ENCODE results near the gene PPIL6.

Gene PPIL6

DNA sequence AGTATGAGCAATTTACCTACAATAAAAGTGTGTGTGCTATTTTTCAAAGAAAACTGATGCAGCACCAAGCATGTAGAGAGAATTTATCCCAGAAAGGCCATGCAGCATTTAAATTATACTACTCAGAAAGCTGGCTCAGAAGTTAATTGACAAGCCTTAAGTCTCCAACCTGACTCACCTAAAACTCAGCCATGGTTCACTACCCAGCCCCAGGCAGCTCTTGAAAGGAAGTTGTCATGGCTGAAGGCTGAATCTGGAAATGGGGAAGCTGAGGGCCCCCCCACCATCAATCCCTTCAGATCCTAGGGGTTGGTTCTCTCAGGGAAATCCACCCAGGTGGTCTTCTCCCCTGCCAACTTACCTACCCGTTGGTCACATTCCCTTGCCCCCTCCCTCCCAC lies 19.7 kb downstream of the PPIL6 start:
- no peak for ATAC-seq
- TF ChIP-seq PPARA (CRISPR knock-in tag; IDR thresholded peaks at IDR 0.05; ENCODE audit: borderline replicate concordance) (no peak), ZNF8 (CRISPR knock-in tag; IDR thresholded peaks at IDR 0.05) (no peak), ZFP30 (CRISPR knock-in tag; IDR thresholded peaks at IDR 0.05) (no peak), TCF4 (CRISPR knock-in tag; IDR thresholded peaks at IDR 0.05; ENCODE audit: borderline replicate concordance) (no peak), ISL1 (CRISPR knock-in tag; IDR thresholded peaks at IDR 0.05) (no peak), CSDC2 (CRISPR knock-in tag; IDR thresholded peaks at IDR 0.05) (no peak), TOX (CRISPR knock-in tag; IDR thresholded peaks at IDR 0.05; ENCODE audit: borderline replicate concordance) (no peak), OSR1 (CRISPR knock-in tag; IDR thresholded peaks at IDR 0.05) (no peak), RARB (CRISPR knock-in tag; IDR thresholded peaks at IDR 0.05) (no peak), SNAI2 (CRISPR knock-in tag; IDR thresholded peaks at IDR 0.05) (no peak), GLIS3 (CRISPR knock-in tag; IDR thresholded peaks at IDR 0.05) (no peak), BACH2 (CRISPR knock-in tag; IDR thresholded peaks at IDR 0.05; ENCODE audit: borderline replicate concordance) (no peak), ZFP3 (CRISPR knock-in tag; IDR thresholded peaks at IDR 0.05) (no peak), ZC3H10 (CRISPR knock-in tag; IDR thresholded peaks at IDR 0.05) (no peak), ZNF70 (CRISPR knock-in tag; IDR thresholded peaks at IDR 0.05) (no peak), ZNF565 (CRISPR knock-in tag; conservative IDR thresholded peaks at IDR 0.05; ENCODE audit: low read depth) (no peak)
- TF ChIP-seq, protein P1, sequence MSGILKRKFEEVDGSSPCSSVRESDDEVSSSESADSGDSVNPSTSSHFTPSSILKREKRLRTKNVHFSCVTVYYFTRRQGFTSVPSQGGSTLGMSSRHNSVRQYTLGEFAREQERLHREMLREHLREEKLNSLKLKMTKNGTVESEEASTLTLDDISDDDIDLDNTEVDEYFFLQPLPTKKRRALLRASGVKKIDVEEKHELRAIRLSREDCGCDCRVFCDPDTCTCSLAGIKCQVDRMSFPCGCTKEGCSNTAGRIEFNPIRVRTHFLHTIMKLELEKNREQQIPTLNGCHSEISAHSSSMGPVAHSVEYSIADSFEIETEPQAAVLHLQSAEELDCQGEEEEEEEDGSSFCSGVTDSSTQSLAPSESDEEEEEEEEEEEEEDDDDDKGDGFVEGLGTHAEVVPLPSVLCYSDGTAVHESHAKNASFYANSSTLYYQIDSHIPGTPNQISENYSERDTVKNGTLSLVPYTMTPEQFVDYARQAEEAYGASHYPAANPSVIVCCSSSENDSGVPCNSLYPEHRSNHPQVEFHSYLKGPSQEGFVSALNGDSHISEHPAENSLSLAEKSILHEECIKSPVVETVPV (CRISPR knock-in tag; IDR thresholded peaks at IDR 0.05): no peak
- TF ChIP-seq, protein P2, sequence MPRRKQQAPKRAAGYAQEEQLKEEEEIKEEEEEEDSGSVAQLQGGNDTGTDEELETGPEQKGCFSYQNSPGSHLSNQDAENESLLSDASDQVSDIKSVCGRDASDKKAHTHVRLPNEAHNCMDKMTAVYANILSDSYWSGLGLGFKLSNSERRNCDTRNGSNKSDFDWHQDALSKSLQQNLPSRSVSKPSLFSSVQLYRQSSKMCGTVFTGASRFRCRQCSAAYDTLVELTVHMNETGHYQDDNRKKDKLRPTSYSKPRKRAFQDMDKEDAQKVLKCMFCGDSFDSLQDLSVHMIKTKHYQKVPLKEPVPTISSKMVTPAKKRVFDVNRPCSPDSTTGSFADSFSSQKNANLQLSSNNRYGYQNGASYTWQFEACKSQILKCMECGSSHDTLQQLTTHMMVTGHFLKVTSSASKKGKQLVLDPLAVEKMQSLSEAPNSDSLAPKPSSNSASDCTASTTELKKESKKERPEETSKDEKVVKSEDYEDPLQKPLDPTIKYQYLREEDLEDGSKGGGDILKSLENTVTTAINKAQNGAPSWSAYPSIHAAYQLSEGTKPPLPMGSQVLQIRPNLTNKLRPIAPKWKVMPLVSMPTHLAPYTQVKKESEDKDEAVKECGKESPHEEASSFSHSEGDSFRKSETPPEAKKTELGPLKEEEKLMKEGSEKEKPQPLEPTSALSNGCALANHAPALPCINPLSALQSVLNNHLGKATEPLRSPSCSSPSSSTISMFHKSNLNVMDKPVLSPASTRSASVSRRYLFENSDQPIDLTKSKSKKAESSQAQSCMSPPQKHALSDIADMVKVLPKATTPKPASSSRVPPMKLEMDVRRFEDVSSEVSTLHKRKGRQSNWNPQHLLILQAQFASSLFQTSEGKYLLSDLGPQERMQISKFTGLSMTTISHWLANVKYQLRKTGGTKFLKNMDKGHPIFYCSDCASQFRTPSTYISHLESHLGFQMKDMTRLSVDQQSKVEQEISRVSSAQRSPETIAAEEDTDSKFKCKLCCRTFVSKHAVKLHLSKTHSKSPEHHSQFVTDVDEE (CRISPR knock-in tag; IDR thresholded peaks at IDR 0.05): no peak
- TF ChIP-seq, protein P3, sequence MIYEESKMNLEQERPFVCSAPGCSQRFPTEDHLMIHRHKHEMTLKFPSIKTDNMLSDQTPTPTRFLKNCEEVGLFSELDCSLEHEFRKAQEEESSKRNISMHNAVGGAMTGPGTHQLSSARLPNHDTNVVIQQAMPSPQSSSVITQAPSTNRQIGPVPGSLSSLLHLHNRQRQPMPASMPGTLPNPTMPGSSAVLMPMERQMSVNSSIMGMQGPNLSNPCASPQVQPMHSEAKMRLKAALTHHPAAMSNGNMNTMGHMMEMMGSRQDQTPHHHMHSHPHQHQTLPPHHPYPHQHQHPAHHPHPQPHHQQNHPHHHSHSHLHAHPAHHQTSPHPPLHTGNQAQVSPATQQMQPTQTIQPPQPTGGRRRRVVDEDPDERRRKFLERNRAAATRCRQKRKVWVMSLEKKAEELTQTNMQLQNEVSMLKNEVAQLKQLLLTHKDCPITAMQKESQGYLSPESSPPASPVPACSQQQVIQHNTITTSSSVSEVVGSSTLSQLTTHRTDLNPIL (CRISPR knock-in tag; IDR thresholded peaks at IDR 0.05; ENCODE audit: low read depth): no peak

DNA sequence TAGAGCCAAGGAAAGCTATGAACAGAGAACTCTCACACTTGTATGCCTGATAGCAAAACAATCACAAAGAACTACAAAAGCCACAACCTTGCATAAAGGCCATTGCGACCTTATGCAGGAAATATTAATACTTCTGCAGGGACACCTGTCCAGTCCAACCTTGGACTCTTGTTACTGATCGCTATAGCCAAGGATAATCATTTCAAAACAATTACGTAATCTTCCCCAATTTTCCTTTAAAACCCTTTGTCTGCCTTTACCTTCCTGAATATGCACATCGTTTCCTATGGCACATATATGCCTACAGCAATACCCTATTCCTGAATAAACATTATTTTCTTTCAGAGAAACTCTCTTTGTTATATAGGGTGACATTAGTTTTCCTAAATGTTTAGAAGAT lies 22.8 kb downstream of the PPIL6 start:
- no peak for ATAC-seq
- no peak for TF ChIP-seq BACH2 (CRISPR knock-in tag; IDR thresholded peaks at IDR 0.05; ENCODE audit: borderline replicate concordance)
- no peak for TF ChIP-seq OSR1 (CRISPR knock-in tag; IDR thresholded peaks at IDR 0.05)
- no peak for TF ChIP-seq ZFP3 (CRISPR knock-in tag; IDR thresholded peaks at IDR 0.05)
- TF ChIP-seq, protein P4, sequence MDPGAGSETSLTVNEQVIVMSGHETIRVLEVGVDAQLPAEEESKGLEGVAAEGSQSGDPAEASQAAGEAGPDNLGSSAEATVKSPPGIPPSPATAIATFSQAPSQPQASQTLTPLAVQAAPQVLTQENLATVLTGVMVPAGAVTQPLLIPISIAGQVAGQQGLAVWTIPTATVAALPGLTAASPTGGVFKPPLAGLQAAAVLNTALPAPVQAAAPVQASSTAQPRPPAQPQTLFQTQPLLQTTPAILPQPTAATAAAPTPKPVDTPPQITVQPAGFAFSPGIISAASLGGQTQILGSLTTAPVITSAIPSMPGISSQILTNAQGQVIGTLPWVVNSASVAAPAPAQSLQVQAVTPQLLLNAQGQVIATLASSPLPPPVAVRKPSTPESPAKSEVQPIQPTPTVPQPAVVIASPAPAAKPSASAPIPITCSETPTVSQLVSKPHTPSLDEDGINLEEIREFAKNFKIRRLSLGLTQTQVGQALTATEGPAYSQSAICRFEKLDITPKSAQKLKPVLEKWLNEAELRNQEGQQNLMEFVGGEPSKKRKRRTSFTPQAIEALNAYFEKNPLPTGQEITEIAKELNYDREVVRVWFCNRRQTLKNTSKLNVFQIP (CRISPR knock-in tag; IDR thresholded peaks at IDR 0.05; ENCODE audit: borderline replicate concordance, low read depth): no peak
- no peak for TF ChIP-seq SNAI2 (CRISPR knock-in tag; IDR thresholded peaks at IDR 0.05)
- no peak for TF ChIP-seq ZFP30 (CRISPR knock-in tag; IDR thresholded peaks at IDR 0.05)
- TF ChIP-seq RARB (CRISPR knock-in tag; IDR thresholded peaks at IDR 0.05): no peak
- TF ChIP-seq TOX (CRISPR knock-in tag; IDR thresholded peaks at IDR 0.05; ENCODE audit: borderline replicate concordance): no peak
- no peak for TF ChIP-seq TCF4 (CRISPR knock-in tag; IDR thresholded peaks at IDR 0.05; ENCODE audit: borderline replicate concordance)
- TF ChIP-seq, protein P2 (CRISPR knock-in tag; IDR thresholded peaks at IDR 0.05): no peak
- TF ChIP-seq ZNF70 (CRISPR knock-in tag; IDR thresholded peaks at IDR 0.05): no peak
- no peak for TF ChIP-seq PPARA (CRISPR knock-in tag; IDR thresholded peaks at IDR 0.05; ENCODE audit: borderline replicate concordance)
- TF ChIP-seq, protein P3 (CRISPR knock-in tag; IDR thresholded peaks at IDR 0.05; ENCODE audit: low read depth): no peak
- no peak for TF ChIP-seq ISL1 (CRISPR knock-in tag; IDR thresholded peaks at IDR 0.05)
- no peak for TF ChIP-seq CSDC2 (CRISPR knock-in tag; IDR thresholded peaks at IDR 0.05)
- TF ChIP-seq ZC3H10 (CRISPR knock-in tag; IDR thresholded peaks at IDR 0.05): no peak
